Loucy (cell line): ENCODE results near the gene INPP5J.

ENCODE experiments used
- CTCF ChIP-seq: fragments of 200-600 bp; sonication (generic); conservative IDR thresholded peaks from 2 replicates; pipeline ENCODE4 v1.5.1; 2014; ENCODE audit warnings: mild to moderate bottlenecking, antibody characterized with exemption, low read length
- EZH2phosphoT487 ChIP-seq: fragments of 200-600 bp; IDR thresholded peaks from 2 replicates; pipeline ENCODE4 v1.6.1; 2018; ENCODE audit warnings: antibody characterized with exemption, mild to moderate bottlenecking, moderate library complexity, borderline replicate concordance

- TF ChIP-seq CTCF (no peak), EZH2phosphoT487 (no peak)
These were observed 19.7 kb upstream of the INPP5J start for GRCh38 chr22:31103111-31103510.
